Ovary (tissue), 9 donors: ENCODE data around the gene KRTAP4-8. TPM values are rescaled to one million over a fixed set of nuclear protein-coding genes. Genes with fewer than 3 reads are reported as not detected.
"Not testable (repeated sequence)": the region's sequence is repeated elsewhere in the genome, so short reads cannot be mapped to it uniquely, and the experiment has no call there.

Experiments
- DNase-seq, 5 donors: peaks; one replicate each; pipeline ENCODE4 v3.0.0-alpha.2; 2019 to 2020
- H3K27ac ChIP-seq, 2 donors: fragments of 200-600 bp; one replicate each; pipeline versions ENCODE4 v1.5.1 to v1.8.0; 2019 to 2022
- H3K27me3 ChIP-seq: fragments of 200-600 bp; one replicate; pipeline ENCODE4 v1.8.0; 2022
- H3K36me3 ChIP-seq: fragments of 200-600 bp; sonication (generic); one replicate; pipeline ENCODE4 v1.5.1; 2019
- H3K4me1 ChIP-seq: one replicate; pipeline ENCODE4 v1.8.1; 2013; ENCODE audit warnings: mild to moderate bottlenecking, moderate library complexity; ENCODE audit not compliant: insufficient read depth
- H3K4me3 ChIP-seq: fragments of 200-600 bp; sonication (generic); one replicate; pipeline ENCODE4 v1.5.1; 2017
- H3K9me3 ChIP-seq, 2 donors: fragments of 200-600 bp in 1 of 2; sonication (generic) in 1 of 2; one replicate each; pipeline versions ENCODE4 v1.5.1 to v1.8.1; 2013 to 2019; ENCODE audit warnings: mild to moderate bottlenecking in 1 of 2, moderate library complexity in 1 of 2
- EP300 ChIP-seq: sonication (generic); formaldehyde crosslinking; IDR thresholded peaks from one replicate; pipeline ENCODE4 v1.6.1; 2017; ENCODE audit warnings: antibody characterized with exemption
- POLR2A ChIP-seq: fragments of 450-650 bp; IDR thresholded peaks from one replicate; pipeline ENCODE4 v1.6.1; 2017; ENCODE audit warnings: antibody characterized with exemption, mild to moderate bottlenecking, moderate library complexity
- WGBS, 3 donors: extraction: QIAGEN DNeasy Blood & Tissue Kit in 1 of 3; methylation state at CpG; one replicate each; pipeline versions ENCODE4 v1.1.5 to v1.1.7; 2013 to 2017; 5-methylcytosine and 5-hydroxymethylcytosine counted together
- intact Hi-C, 4 donors: fragments of 100-400 bp; cut with DNase I; formaldehyde crosslinking; loops; one replicate each; pipeline versions ENCODE4 v1.11.0 to v1.15.1; 2022 to 2023
- polyA plus RNA-seq, 2 donors: library from polyadenylated mRNA; stranded (reverse); fragments of 200-250 nt in 1 of 2; fragments of 350-450 nt in 1 of 2; fragmentation: Illumina TruSeq in 1 of 2; extraction: RNeasy Lipid Tissue Mini Kit (QIAGEN cat#74804) in 1 of 2; gene quantifications; one replicate each; pipeline ENCODE4 v1.2.3, GENCODE V29; 2013 to 2014
- total RNA-seq, 7 donors: library from RNA; depleted of rRNA in 2 of 7; stranded (reverse); fragments of >200 nt in 2 of 7; fragmentation: NEBNext Ultra II Directional in 3 of 7; extraction: Animal tissue kit (Norgen Biotek cat#: 25700) in 3 of 7; gene quantifications; one replicate each; pipeline versions ENCODE4 v1.1.0 to v1.2.4, GENCODE V29; 2016 to 2023
- TF ChIP-seq, protein P1 (sequence below), 3 donors: fragments of 450-650 bp in 2 of 3; fragments of 200-600 bp in 1 of 3; IDR thresholded peaks; one replicate each; pipeline versions ENCODE4 v1.5.1 to v1.8.0; 2016 to 2022; ENCODE audit warnings: antibody characterized with exemption in 3 of 3, mild to moderate bottlenecking in 1 of 3
- donor health status: DM: no; HTN: no; CAD: no; lungs with moderate emphysema.
- donor health status: DM: no; HTN: no; CAD: no.
- donor health status: Bipolar disorder and iron deficiency.
- donor health status: DM: yes; HTN: yes; CAD: no.
- donor health status: DM: no; HTN: no; CAD: no.
- donor health status: DM: yes; HTN: yes; CAD: no.

Gene KRTAP4-8
- total and polyA plus RNA-seq, 9 donors, result not detected

DNA sequence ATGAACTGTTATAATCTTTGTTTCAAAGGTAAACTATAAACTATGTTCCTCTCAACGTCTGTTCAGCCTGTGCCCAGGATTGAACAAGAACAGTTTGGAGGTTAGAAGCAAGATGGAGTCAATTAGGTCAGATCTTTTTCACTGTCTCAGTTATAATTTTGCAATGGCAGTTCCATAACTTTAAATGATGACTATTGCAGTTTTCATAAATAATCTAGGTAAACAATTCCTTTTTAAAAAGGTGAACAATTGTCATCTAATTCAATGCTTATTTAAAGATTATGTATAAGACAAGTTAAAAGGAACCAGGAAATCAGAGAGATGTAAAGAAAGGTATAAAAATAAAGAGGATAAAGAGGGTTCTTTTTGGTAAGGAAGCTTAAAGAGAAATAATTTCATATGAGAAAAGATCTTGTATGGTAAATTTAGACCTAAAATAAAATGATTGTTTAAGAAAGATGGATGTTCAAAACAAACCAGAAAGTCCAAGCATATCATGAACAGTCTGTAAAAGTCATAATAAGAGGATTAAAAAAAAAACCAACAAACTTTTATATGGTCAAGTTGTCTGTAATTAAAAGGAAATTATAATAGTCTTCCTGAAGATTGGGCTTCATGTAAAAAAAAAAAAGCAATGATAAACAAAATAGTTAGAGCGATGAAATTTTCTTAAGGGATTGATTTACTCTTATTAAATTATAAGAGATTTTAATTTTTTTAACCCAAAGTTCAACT is 13.4 kb upstream of the KRTAP4-8 start:
- no peak overlapping the region for H3K4me3 ChIP-seq
- H3K9me3 ChIP-seq, result no peaks in the 10 kb centered on the region
- intact Hi-C loops, result no loop called here
- no peaks in the 10 kb centered on the region for H3K4me1 ChIP-seq
- TF ChIP-seq EP300 (no peak), POLR2A (no peak)
- TF ChIP-seq, protein P1, sequence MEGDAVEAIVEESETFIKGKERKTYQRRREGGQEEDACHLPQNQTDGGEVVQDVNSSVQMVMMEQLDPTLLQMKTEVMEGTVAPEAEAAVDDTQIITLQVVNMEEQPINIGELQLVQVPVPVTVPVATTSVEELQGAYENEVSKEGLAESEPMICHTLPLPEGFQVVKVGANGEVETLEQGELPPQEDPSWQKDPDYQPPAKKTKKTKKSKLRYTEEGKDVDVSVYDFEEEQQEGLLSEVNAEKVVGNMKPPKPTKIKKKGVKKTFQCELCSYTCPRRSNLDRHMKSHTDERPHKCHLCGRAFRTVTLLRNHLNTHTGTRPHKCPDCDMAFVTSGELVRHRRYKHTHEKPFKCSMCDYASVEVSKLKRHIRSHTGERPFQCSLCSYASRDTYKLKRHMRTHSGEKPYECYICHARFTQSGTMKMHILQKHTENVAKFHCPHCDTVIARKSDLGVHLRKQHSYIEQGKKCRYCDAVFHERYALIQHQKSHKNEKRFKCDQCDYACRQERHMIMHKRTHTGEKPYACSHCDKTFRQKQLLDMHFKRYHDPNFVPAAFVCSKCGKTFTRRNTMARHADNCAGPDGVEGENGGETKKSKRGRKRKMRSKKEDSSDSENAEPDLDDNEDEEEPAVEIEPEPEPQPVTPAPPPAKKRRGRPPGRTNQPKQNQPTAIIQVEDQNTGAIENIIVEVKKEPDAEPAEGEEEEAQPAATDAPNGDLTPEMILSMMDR (IDR thresholded peaks at IDR 0.05), result no peak
- WGBS, 3 donors, result 66 to 76% (median 66%) methylated on average over 2 of the region's 2 CpGs
- DNase-seq, result no peak
- H3K36me3 ChIP-seq, result no peaks in the 10 kb centered on the region
- no peaks in the 10 kb centered on the region for H3K27me3 ChIP-seq
- H3K27ac ChIP-seq, result no peak overlapping the region

DNA sequence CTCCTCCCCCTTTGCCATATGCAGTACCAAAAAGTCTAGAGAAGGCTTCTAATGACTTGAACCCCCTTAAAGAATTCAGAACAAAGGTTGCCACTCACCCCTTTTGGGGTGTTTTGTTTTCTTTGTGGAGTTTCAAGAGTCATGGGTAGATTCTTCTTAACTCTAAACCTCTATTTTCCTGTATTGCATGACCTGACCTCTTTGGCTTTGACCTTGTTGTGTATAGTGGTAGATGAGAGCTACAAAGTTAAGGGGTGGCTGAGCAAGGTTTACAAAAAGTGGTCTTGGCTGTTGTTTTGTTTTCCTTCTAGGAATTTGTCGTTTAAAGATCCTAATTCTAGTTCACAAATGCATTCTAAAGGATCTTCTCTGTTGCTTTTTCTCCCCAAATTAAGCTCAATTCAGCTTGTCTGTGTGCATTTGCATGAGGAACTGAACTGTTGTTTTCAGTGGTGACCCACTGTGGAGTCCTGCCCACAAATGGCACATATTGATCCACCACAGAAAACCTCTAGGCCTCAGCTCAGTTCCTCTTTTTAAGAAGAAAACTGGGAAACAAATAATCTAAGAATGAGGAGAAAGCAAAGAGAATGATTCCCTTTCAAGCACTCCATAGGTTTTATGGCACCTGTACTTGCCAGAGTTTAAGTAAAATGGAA is 10.9 kb upstream of the KRTAP4-8 start:
- H3K4me1 ChIP-seq, H3K9me3 ChIP-seq, H3K36me3 ChIP-seq, DNase-seq, H3K27me3 ChIP-seq, intact Hi-C loops, H3K27ac ChIP-seq, H3K4me3 ChIP-seq: not testable (repeated sequence)
- 0 to 3% (median 0%) methylated on average over 1 of the region's 1 CpG for WGBS, 3 donors

GRCh38 chr17:41107941-41108450 is 10.1 kb upstream of the KRTAP4-8 start:
- intact Hi-C loops, result no loop called here
- no peak for DNase-seq
- H3K27ac ChIP-seq, result no peak overlapping the region
- WGBS, 3 donors, result 36 to 58% (median 42%) methylated on average over 1 of the region's 1 CpG
- H3K4me3 ChIP-seq, result no peak overlapping the region
- no peaks in the 10 kb centered on the region for H3K4me1 ChIP-seq
- no peaks in the 10 kb centered on the region for H3K9me3 ChIP-seq
- TF ChIP-seq POLR2A (no peak), EP300 (no peak)
- TF ChIP-seq, protein P1 (IDR thresholded peaks at IDR 0.05), result no peak
- no peaks in the 10 kb centered on the region for H3K27me3 ChIP-seq
- no peaks in the 10 kb centered on the region for H3K36me3 ChIP-seq

- DNase-seq, H3K36me3 ChIP-seq, intact Hi-C loops, H3K27me3 ChIP-seq, H3K4me3 ChIP-seq, H3K27ac ChIP-seq, H3K4me1 ChIP-seq, H3K9me3 ChIP-seq: not testable (repeated sequence)
- WGBS, 3 donors, result 53 to 66% (median 59%) methylated on average over 4 to 10 of the region's 10 CpGs
Observed at GRCh38 chr17:41105347-41105746, 7.4 kb upstream of the KRTAP4-8 start, which contains the start of gene KRTAP4-9. KRTAP4-9 (plus strand) TSS chr17:41105389; CDS start chr17:41105389, 0 bp downstream.

DNA sequence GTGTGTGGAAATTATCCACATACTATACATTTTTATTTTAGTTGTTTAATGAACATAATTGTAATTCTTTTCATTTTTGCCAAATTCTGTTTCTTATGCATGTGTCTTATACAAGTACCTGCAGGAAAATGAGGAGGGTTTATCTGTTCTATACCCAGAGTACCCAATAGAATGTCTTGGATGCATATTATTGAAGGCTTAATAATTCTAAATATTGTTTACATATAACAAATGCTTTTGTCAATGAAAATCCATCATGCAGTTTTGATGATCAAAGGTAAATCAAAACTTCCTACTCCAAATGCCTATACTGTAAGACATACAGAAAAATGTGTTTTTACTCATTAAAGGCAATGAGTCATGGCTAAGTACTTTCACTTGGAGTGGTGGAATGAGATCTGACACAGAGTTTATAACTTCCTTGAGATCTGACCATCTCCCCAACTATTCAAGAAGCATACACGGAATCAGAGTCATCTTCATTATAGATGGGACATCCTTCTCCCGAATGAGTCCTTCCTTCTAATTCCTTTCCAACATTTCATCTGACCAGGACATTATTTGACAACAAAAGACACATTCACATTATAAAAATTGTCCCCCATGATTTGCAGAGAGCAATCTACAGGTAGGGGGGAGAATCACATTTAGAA is 6.6 kb upstream of the KRTAP4-8 start:
- not testable (repeated sequence) for H3K27me3 ChIP-seq, H3K9me3 ChIP-seq, H3K36me3 ChIP-seq, H3K27ac ChIP-seq, H3K4me1 ChIP-seq, H3K4me3 ChIP-seq, DNase-seq
- 76 to 88% (median 82%) methylated on average over 2 of the region's 2 CpGs for WGBS, 3 donors
- intact Hi-C loops, result loop anchor here in 1 of 4 donors (5.0 kb wide), 1 partner anchor 63 kb away; the partner anchor contains the start of gene KRTAP4-3
